ENCODE results near the gene DHRS1.

- no peak for TF ChIP-seq CTCF (conservative IDR thresholded peaks at IDR 0.05; ENCODE audit: low read depth, low read length)
- no peak for TF ChIP-seq ELK1 (IDR thresholded peaks at IDR 0.05; ENCODE audit: borderline replicate concordance, low read depth, low read length)
- no peak for TF ChIP-seq POLR2A (IDR thresholded peaks at IDR 0.05; ENCODE audit: low read depth, low read length)
- TF ChIP-seq RAD21 (IDR thresholded peaks at IDR 0.05; ENCODE audit: low read length), result no peak
- TF ChIP-seq RFX5 (IDR thresholded peaks at IDR 0.05; ENCODE audit: low read depth, low read length), result no peak
- no peak for TF ChIP-seq USF2 (IDR thresholded peaks at IDR 0.05; ENCODE audit: low read depth, low read length)
- no peak for TF ChIP-seq FOS (IDR thresholded peaks at IDR 0.05; ENCODE audit: low read depth, low read length)
- TF ChIP-seq SMC3 (IDR thresholded peaks at IDR 0.05; ENCODE audit: low read depth, low read length), result no peak
- TF ChIP-seq BHLHE40 (IDR thresholded peaks at IDR 0.05; ENCODE audit: low read depth, low read length), result no peak
- no peak for TF ChIP-seq MAZ (IDR thresholded peaks at IDR 0.05; ENCODE audit: borderline replicate concordance, low read depth, low read length)
- no peak for TF ChIP-seq NFE2L2 (IDR thresholded peaks at IDR 0.05; ENCODE audit: low read depth, low read length)
- TF ChIP-seq RCOR1 (IDR thresholded peaks at IDR 0.05; ENCODE audit: insufficient replicate concordance, low read length), result no peak
- TF ChIP-seq MAFK (IDR thresholded peaks at IDR 0.05; ENCODE audit: low read depth, low read length), result no peak
Observed at GRCh38 chr14:24274101-24274543, 25.5 kb downstream of the DHRS1 start.
